ENCODE results near the gene BRAF.
A peak's percentile ranks its signal among the peaks of the same experiment; 100 is the strongest.
"Not testable (repeated sequence)": the region's sequence is repeated elsewhere in the genome, so short reads cannot be mapped to it uniquely, and the experiment has no call there.

Gene BRAF

DNA sequence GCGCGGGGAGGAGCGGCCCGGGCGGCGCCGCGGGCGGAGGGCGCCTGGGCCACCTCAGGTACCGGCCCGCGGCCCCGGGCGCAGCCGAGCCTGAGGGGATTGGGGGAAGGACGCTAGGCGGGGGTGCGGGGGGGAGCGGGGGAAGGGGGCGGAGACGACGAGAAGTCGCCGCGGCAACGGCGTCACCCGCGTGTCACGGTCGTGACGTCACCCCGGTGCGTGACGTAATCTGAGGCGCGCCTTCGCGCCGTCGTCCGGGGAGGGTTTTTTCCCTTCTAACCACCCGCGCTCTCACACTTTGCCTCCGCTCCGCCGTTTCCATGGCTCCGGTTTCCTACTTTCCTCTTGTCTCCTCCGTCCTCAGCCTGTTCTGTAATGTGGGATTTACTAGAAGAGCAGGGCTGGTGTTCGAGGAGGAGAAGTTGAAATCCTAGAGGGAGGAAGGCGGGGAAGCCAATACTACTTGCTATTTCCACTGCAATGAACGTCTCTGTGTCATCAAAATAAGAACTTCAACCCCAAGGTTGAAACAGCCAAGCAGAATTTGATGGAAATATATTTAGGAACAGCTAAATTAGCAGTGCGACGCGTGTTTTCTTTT lies at the start of gene BRAF:
TSS of gene BRAF (minus strand) at position 109 of the 601 bp plus-strand sequence. CDS start 226 bp downstream, outside the sequence.
- peak; percentile 74 to 98 (median 89) for DNase-seq (ENCODE audit: low read depth in 2 of 3, low spot score in 2 of 3)

DNA sequence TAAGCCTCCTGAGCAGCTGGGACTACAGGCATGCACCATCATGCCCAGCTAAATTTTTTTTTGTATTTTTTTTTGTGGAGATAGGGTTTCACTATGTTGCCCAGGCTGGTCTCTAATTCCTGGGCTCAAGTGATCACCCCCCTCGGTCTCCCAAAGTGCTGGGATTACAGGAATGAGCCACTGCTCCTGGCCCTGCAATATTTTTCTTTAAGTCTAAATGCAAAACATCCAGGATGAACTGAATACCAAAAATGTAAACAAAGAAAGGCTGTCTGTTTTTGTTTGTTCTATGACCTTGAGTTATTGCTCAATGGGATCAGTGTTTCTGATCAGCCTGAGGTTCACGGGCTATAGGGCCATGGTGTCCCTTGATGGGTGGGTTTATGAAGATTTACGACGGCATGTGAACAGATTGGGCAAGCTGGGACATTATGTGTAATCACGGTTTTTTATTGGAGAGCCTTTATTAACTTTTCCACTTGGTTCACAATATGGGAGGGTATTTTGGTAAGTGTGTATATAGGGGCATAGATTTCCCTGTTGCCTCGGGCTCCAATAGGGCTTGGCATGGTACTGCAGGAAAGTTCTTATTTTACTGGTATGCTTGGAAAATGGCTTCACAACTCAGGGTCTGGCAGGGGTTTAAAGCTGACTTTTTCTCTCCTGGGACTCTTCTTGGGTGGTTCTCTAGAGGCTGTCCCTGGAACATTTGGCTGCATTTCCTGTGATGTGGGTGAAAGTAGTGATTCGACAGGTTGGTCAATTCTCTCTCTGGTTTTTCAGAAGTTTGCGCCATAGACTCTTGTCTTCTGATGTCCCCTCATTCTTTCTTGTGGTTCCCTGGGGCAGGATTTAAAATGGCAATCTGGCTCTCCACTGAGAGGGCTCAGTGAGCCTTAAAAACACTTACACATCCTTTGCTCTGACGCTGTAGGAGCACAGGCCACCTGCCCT lies 48.4 kb upstream of the BRAF start:
- DNase-seq (ENCODE audit: low read depth in 2 of 3, low spot score in 2 of 3), result no peak

DNA sequence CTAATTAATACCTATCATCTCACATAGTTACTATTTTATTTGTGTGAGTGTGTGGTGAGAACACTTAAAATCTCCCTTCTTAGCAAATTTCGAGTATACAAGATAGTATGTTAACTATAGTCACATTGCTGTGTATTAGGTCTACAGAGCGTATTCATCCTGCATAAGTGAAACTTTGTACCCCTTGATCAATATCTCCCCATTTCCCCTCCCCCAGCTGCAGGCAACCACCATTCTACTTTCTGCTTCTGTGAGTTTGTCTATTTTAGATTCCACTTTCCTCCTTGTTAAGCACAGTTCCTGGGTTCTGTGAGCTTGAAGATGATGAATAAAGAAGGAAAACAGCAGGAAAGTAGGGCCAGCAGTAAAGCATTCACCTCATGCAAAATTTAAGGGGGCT lies 47.6 kb upstream of the BRAF start:
- no peak for DNase-seq (ENCODE audit: low read depth in 2 of 3, low spot score in 2 of 3)

DNA sequence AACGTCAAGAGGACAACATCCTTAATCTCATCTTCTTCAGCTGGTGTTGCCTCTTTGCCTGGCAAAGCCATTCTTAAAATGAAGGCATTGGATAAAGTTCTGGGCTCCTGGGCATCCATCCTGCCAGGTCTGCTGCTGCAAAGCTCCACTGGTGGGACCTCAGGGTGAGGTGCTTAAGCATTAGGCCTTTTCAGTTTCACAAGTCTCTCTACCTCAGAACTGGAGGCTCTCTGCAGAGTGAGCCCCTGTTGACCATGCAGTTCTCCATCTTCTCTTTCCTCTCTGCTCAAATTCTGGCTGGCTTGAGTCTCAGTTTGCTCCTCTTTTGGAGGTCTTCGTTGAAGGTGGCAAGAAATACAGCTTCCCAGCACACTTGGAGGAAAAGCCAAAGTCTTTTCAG lies 42.7 kb upstream of the BRAF start:
- no peak for DNase-seq (ENCODE audit: low read depth in 2 of 3, low spot score in 2 of 3)

DNA sequence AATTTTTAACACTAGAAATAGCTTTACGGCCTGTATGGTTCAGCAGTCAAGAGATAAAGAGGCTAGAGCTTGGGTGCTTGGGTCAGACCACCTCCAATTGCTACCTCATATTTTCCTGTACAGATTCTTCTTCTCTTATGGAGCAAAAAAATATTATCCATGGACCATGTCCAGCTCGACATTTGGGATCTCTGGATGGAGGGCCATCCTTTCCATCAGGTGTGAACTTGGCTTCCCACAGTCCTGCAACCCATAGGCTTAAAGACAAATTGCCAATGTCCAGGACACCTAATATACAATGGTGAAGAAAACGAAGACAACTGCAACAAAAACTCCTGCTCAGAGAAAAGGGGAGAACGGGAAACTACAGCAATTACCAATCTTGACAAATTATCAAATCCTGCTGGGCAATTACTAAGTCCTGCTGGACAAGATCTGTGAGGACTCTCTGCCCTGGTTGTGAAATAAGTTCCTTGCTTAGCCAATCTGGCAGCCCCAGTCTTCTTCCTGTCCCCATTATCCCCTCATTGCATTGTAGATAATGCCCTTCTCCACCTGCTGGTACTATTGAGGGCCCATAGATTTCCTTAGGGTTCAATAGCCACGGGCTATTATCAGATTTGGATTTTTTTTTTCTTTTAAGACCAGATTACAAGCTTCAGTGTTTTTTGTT lies 42.0 kb upstream of the BRAF start:
- no peak for DNase-seq (ENCODE audit: low read depth in 2 of 3, low spot score in 2 of 3)

DNA sequence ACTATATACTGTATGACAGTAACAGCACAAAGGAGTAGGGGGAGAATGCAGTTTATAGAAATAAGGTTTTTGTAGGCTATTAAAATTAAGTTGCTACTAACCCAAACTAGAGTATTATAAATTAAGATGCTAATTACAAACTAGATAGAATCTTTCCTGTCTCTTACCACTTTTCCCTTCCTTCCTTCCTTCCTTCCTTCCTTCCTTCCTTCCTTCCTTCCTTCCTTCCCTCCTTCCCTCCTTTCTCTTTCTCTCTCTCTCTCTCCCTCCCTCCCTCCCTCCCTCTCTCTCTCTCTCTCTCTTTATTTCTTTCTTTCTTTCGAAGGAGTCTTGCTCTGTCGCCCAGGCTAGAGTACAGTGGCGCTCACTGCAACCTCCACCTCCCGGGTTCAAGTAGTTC lies 36.4 kb upstream of the BRAF start:
- no peak for DNase-seq (ENCODE audit: low read depth in 2 of 3, low spot score in 2 of 3)

DNA sequence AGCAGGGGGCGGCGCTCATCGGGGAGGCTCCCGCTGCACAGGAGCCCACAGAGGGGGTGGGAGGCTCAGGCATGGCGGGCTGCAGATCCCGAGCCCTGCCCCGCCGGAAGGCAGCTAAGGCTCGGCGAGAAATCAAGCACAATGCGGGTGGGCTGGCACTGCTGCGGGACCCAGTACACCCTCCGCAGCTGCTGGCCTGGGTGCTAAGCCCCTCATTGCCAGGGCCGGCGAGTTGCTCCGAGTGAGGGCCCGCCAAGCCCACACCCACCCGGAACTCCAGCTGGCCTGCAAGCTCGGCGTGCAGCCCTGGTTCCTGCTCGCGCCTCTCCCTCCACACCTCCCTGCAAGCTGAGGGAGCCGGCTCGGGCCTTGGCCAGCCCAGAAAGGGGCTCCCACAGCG lies 32.3 kb upstream of the BRAF start:
- DNase-seq (ENCODE audit: low read depth in 2 of 3, low spot score in 2 of 3), result not testable (repeated sequence)

DNA sequence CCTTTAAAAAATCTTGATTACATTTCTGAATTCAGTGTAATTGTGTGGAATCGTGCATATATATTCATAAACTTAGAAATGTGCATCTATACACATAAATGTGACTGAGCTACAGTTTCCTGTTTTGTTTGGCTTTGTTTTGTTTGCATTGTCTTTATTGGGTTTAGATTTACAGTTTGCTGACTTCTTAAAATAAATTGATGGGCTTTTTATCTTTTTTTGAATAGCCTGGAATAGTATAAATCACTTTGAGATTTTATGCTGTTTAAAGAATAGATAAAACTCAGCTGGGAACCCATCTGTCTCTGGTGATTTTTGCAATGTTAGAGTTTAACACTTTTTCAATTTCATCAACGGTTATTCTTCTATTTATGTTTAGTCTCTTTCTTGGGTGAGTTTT lies 21.2 kb upstream of the BRAF start:
- DNase-seq (ENCODE audit: low read depth in 2 of 3, low spot score in 2 of 3), result no peak

DNA sequence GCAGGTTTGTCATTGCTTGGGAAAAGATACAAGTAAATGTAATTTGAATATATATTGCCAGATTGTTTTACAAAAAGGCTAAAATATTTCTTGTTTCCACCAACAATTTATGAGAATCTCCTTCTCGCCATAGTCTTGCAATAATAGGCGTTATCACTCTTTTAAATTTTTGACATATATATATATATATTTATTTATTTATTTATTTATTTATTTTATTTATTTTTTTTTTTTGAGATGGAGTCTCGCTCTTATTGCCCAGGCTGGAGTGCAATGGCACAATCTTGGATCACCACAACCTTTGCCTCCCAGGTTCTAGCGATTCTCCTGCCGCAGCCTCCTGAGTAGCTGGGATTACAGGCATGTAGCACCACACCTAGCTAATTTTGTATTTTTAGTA lies 17.5 kb upstream of the BRAF start:
- DNase-seq (ENCODE audit: low read depth in 2 of 3, low spot score in 2 of 3), result not testable (repeated sequence)

DNA sequence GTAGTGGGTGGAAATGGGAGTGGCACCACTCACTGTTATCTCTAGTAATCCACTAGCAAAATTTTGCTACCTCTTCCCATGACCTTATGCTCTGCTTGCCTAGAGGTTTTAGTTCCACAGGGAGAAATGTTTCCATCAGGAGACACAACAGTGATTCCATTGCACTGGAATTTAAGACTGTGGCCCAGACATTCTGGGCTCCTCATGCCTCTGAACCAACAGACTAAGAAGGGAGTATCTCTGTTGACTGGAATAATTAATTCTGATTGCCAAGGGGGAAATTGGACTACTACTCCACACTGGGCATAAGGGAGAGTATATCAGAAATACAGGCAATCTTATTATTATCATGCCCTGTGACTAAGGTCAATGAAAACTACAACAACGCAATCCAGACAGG lies 16.2 kb upstream of the BRAF start:
- DNase-seq (ENCODE audit: low read depth in 2 of 3, low spot score in 2 of 3), result no peak

DNA sequence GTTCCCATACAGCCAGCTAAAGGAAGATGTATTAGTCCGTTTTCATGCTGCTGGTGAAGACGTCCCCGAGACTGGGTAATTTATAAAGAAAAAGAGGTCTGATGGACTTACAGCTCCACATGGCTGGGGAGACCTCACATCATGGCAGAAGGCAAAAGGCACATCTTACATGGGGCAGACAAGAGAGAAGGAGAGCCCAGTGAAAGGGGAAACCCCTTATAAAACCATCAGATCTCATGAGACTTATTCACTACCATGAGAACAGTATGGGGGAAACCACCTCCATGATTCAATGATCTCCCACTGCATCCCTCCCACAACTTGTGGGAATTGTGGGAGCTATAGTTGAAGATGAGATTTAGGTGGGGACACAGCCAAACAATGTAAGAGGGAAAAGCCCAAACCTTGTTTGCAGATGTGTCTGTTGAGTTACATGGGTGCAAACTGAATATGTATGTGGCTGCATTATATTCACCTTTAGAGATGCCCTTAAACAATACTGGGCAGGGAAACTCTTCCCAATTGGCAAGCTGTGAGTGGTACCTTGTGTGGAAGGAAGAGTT lies 13.1 kb upstream of the BRAF start:
- DNase-seq (ENCODE audit: low read depth in 2 of 3, low spot score in 2 of 3), result no peak

DNA sequence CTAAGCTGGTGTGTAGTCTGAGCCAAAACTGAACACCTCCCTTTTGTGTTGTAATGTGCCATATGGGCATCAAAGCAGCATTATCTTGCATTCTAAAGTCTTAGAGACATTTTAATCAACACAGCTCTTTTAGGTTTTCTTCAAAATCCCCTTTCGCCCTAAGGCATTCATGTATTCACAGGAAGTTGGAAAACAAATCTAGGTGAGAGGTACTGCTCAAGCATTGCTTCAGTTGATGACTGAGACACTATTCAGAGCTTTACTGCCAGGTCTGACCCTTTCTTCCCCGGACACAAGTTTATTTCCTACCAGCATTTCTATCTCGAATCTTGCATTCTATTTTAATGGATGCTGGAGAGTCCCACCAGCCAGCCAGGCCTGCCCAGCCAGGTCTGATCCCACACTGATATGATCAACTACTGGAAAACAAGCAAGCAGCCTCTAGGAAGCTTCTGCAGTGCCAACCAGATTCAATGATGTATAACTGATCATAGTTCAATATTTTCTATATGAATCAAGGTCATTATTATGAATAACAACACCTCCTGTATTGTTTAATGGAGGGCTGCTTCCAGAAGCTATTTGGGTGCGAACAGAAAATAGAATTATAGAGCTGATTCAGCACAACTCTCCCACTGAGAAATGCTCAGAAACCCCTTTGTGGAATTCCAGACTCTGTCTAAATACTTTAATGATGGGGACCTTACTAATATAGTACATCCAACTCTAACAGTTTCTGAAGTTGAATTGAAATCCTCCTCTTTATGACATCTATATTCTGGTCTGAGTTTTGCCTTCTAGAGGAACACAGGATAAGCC lies 4.0 kb upstream of the BRAF start:
- no peak for DNase-seq (ENCODE audit: low read depth in 2 of 3, low spot score in 2 of 3)

DNA sequence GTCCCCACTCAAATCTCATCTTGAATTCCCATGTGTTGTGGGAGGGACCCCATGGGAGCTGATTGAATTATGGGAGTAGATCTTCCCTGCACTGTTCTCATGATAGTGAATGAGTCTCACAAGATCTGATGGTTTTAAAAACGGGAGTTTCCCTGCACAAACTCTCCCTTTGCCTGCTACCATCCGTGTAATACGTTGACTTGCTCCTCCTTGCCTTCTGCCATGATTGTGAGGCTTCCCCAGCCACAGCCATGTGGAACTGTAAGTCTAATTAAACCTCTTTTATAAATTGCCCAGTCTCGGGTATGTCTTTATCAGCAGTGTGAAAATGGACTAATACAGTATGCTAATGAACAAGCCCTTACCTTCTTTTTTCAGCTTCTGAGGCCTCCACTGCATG lies 3.2 kb upstream of the BRAF start:
- DNase-seq (ENCODE audit: low read depth in 2 of 3, low spot score in 2 of 3), result not testable (repeated sequence)

DNA sequence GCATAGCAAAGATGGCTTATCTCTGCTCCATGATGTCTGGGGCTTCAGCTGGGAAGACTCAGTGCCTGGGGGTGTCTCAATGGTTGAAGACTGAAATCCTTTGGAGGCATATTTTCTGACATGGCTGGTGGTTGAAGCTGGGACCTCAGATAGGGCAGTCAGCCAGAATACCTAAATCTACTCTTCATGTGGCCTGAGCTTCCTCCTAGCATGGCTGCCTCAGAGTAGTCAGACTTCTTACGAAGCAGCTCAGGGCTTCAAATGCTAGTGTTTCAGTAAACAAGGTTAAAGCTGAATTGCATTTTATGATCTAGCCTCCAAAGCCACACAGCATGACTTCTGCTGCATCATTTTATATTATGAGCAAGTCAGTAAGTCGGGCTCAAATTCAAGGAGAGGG lies 2.6 kb upstream of the BRAF start:
- DNase-seq (ENCODE audit: low read depth in 2 of 3, low spot score in 2 of 3), result no peak

DNA sequence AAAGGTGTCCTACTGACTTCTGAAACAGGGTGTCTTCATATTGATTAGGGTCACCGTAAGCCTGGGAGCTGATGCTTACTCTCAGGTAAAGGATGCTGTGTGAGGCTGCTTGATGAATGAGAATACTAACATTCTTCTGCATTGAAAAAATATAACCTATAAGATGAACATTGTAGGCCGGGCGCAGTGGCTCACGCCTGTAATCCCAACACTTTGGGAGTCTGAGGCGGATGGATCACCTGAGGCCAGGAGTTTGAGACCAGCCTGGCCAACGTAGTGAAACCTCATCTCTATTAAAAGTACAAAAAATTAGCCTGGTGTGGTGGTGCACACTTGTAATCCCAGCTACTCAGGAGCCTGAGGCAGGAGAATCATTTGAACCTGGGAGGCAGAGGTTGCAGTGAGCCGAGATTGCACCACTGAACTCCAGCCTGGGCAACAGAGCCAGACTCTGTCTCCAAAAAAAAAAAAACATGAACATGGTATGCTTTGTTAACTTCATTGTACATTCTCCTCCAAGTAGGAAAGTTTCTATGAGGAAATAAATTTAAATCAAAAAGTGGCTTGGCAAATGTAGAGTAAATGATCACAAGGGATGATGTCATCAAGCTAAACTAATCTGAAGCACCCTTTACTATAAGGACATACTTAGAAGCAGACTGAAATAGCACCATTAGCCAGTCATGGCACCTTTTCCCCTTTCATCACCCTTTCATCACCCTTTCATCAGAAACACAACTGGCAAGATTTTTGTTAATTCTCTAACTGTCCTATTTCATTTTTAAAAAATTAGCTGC lies 1.5 kb upstream of the BRAF start:
- DNase-seq (ENCODE audit: low read depth in 2 of 3, low spot score in 2 of 3), result no peak

DNA sequence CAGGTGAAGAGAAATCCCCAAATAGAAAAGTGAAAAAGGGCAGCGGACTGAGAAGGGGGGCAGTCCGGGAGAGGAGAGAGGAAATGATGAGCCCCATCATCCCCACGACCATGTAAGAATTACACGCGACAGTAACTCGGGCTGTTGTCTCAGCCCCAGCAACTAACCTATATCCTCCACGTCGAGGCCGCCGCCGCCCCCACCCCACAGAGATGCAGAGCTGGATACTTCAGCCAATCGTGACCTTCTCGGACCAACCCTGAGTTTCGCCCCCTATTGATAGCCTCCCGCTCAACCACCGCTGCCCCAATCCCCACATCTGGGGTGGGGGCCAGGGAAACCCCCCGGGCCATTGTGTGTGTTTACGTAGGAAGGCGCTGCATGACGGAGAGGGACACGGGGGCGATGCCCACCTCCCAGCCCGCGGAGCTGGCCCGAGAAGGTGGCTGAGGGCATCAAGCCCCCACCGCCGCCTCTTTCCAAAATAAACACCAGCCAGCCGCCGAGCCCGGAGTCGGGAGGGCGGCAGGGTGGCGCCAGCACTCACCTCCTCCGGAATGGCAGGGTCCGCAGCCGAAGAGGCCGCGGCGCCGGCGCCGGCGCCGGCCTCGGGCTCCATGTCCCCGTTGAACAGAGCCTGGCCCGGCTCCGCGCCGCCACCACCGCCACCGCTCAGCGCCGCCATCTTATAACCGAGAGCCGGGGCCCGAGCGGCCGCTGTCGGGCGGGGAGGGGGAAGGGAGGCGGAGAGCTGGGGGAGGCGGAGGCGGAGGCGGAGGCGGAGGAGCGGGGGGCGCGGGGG lies 509 bp downstream of the BRAF start:
- DNase-seq (ENCODE audit: low read depth in 2 of 3, low spot score in 2 of 3), result peak; percentile 34 to 47 (median 40)

DNA sequence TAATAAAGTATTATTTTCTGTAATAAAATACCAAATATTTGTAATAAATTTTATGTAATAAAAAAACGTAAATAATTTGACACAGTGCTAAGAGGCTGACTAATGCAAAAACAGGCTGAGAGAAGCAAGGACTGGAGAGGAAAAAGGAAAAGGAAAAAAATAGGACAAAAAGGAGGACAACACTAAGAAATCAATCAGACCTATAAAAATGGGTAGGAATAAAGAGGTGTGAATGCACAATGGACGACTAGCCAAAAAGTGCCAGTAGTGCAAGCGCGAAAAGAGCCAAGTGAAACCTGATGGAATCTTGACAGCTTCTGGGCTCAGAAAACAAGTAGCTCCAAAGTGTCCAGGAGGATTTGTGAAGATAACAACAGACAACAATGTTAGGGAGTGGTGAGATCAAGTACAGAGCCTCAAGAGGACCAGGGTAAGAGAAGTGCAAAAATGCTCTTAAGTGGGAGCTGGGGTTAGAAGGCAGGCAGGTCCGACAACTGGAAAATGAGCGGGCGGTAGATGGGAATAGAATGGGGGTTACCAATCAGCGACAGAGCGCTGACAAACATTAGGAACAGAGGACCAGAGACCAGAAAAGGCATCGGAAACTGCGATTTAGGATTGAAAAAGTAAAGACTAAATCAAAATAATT lies 1.2 kb downstream of the BRAF start:
- DNase-seq (ENCODE audit: low read depth in 2 of 3, low spot score in 2 of 3), result no peak

DNA sequence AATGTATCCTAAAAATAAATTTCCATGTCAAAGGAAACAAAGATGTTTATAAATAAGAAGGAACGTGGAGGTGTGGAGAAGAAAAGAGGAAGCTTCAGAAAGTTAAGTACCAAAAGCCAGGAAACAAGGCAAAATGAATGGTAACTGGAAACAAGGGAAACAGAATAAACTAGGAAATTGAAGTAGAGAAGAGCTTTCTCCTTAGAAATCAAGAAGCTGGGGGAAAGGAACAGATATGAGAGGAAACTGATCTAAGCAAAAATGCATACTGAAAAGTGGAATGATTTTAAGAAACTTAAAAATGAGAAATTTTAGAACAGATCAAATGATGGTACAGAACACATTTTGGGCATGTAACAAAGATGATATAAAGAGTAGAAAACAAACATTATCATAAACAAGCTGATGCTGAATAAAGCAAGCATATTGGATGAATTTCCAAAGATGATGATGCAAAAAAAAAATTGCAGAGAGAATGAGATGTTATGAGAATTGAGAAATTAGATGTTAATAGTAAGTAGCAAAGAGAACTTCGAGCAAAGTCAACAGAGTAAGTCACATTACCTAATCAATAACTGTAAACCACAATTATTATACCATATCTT lies 1.9 kb downstream of the BRAF start:
- DNase-seq (ENCODE audit: low read depth in 2 of 3, low spot score in 2 of 3), result no peak

Measured in activated CD8-positive, alpha-beta memory T cell treated with anti-CD3 and anti-CD28 coated beads for 48 hours (primary cell).